ENCODE results near the gene CD93.

- TF ChIP-seq, protein P1, sequence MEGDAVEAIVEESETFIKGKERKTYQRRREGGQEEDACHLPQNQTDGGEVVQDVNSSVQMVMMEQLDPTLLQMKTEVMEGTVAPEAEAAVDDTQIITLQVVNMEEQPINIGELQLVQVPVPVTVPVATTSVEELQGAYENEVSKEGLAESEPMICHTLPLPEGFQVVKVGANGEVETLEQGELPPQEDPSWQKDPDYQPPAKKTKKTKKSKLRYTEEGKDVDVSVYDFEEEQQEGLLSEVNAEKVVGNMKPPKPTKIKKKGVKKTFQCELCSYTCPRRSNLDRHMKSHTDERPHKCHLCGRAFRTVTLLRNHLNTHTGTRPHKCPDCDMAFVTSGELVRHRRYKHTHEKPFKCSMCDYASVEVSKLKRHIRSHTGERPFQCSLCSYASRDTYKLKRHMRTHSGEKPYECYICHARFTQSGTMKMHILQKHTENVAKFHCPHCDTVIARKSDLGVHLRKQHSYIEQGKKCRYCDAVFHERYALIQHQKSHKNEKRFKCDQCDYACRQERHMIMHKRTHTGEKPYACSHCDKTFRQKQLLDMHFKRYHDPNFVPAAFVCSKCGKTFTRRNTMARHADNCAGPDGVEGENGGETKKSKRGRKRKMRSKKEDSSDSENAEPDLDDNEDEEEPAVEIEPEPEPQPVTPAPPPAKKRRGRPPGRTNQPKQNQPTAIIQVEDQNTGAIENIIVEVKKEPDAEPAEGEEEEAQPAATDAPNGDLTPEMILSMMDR (IDR thresholded peaks at IDR 0.05; ENCODE audit: low read depth, low read length, missing input control), result no peak
- TF ChIP-seq RAD21 (IDR thresholded peaks at IDR 0.05) (no peak), NR2F2 (IDR thresholded peaks at IDR 0.05) (no peak), SP1 (IDR thresholded peaks at IDR 0.05) (no peak)
These were observed 36.2 kb upstream of the CD93 start for GRCh38 chr20:23122321-23122720.
